Sigmoid colon (tissue), 7 donors: ENCODE data around the gene NAT16. TPM values are rescaled to one million over a fixed set of nuclear protein-coding genes. Genes with fewer than 3 reads are reported as not detected.
"Not testable (repeated sequence)": the region's sequence is repeated elsewhere in the genome, so short reads cannot be mapped to it uniquely, and the experiment has no call there.

Experiments
- DNase-seq: peaks from one replicate; pipeline ENCODE4 v3.0.0-alpha.2; 2019
- H3K27ac ChIP-seq, 4 donors: fragments of 200-600 bp; sonication (generic); one replicate each; pipeline ENCODE4 v1.5.1; 2016 to 2019; ENCODE audit warnings: mild to moderate bottlenecking in 1 of 4
- H3K27me3 ChIP-seq, 3 donors: fragments of 200-600 bp; sonication (generic); one replicate each; pipeline ENCODE4 v1.5.1; 2019; ENCODE audit warnings: mild to moderate bottlenecking in 1 of 3
- H3K36me3 ChIP-seq, 4 donors: fragments of 200-600 bp; sonication (generic); one replicate each; pipeline ENCODE4 v1.5.1; 2016 to 2019
- H3K4me1 ChIP-seq, 4 donors: fragments of 200-600 bp; sonication (generic); one replicate each; pipeline ENCODE4 v1.5.1; 2017 to 2019
- H3K4me3 ChIP-seq, 4 donors: fragments of 200-600 bp; sonication (generic); one replicate each; pipeline ENCODE4 v1.5.1; 2017 to 2019; ENCODE audit warnings: mild to moderate bottlenecking in 2 of 4, moderate library complexity in 1 of 4
- H3K9me3 ChIP-seq, 4 donors: fragments of 200-600 bp in 3 of 4; sonication (generic) in 3 of 4; one replicate each; pipeline versions ENCODE4 v1.5.1 to v1.6.1; 2013 to 2019
- CTCF ChIP-seq, 4 experiments: fragments of 450-650 bp in 3 of 4; fragments of 200-600 bp in 1 of 4; IDR thresholded peaks; one replicate each; pipeline ENCODE4 v1.5.1; 2016 to 2019; ENCODE audit warnings: antibody characterized with exemption in 4 of 4, mild to moderate bottlenecking in 3 of 4, moderate library complexity in 2 of 4
- EP300 ChIP-seq, 4 donors: sonication (generic); formaldehyde crosslinking; IDR thresholded peaks; one replicate each; pipeline ENCODE4 v1.6.1; 2017; ENCODE audit warnings: antibody characterized with exemption in 4 of 4
- POLR2A ChIP-seq, 2 donors: fragments of 450-650 bp; IDR thresholded peaks; one replicate each; pipeline ENCODE4 v1.6.1; 2016; ENCODE audit warnings: antibody characterized with exemption in 2 of 2, mild to moderate bottlenecking in 2 of 2, moderate library complexity in 2 of 2
- POLR2AphosphoS5 ChIP-seq, 4 donors: sonication (generic); formaldehyde crosslinking; IDR thresholded peaks; one replicate each; pipeline ENCODE4 v1.6.1; 2017; ENCODE audit warnings: antibody characterized with exemption in 4 of 4
- WGBS, 2 donors: extraction: QIAGEN DNeasy Blood & Tissue Kit; methylation state at CpG; one replicate each; pipeline ENCODE4 v1.1.7; 2013; 5-methylcytosine and 5-hydroxymethylcytosine counted together
- intact Hi-C: fragments of 100-400 bp; cut with DNase I; formaldehyde crosslinking; loops from one replicate; pipeline ENCODE4 v1.15.1; 2023
- polyA plus RNA-seq, 3 donors: library from polyadenylated mRNA; stranded (reverse); fragments of 200-250 nt; gene quantifications; one replicate each; pipeline ENCODE4 v1.2.3, GENCODE V29; 2013
- total RNA-seq, 4 donors: library from RNA; depleted of rRNA; stranded (reverse); fragments of >200 nt; gene quantifications; one replicate each; pipeline ENCODE4 v1.1.0, GENCODE V29; 2016
- donor health status: healthy with polysubstance abuse.
- donor health status: Bipolar disorder and iron deficiency.
- donor health status: healthy.

Gene NAT16
- total and polyA plus RNA-seq, 7 donors, result 0.23 TPM; not detected in 6

GRCh38 chr7:101202603-101202918 is 22.5 kb upstream of the NAT16 start:
- intact Hi-C loops, result no loop called here
- Histone ChIP-seq H3K9me3 (no peaks in the 10 kb centered on the region), H3K4me3 (no peak overlapping the region), H3K27me3 (peaks cover 19 to 64% (median 33%) of the 10 kb centered on the region in 3 donors), H3K4me1 (peaks cover 0 to 11% (median 10%) of the 10 kb centered on the region in 4 donors), H3K27ac (no peak overlapping the region), H3K36me3 (peaks cover 0 to 17% (median 2%) of the 10 kb centered on the region in 4 donors)
- WGBS, 2 donors, result 86 to 89% methylated on average over 5 of the region's 5 CpGs
- no peak for TF ChIP-seq POLR2A (IDR thresholded peaks at IDR 0.05)
- TF ChIP-seq CTCF (IDR thresholded peaks at IDR 0.05), result no peak
- TF ChIP-seq POLR2AphosphoS5 (IDR thresholded peaks at IDR 0.05), result no peak
- TF ChIP-seq EP300 (IDR thresholded peaks at IDR 0.05), result no peak
- no peak for DNase-seq

- DNase-seq, result no peak
- TF ChIP-seq POLR2A (IDR thresholded peaks at IDR 0.05) (peak in 1 of 2 donors; percentile 16), EP300 (IDR thresholded peaks at IDR 0.05) (no peak)
- Histone ChIP-seq H3K4me3 (peak overlapping the region in 2 of 4 donors; percentile 5 to 7), H3K4me1 (peaks cover 0 to 11% (median 10%) of the 10 kb centered on the region in 4 donors), H3K9me3 (no peaks in the 10 kb centered on the region), H3K27me3 (peaks cover 19 to 70% (median 33%) of the 10 kb centered on the region in 3 donors), H3K27ac (no peak overlapping the region), H3K36me3 (peaks cover 0 to 11% (median 0%) of the 10 kb centered on the region in 4 donors)
- 11% methylated on average over 75 of the region's 75 CpGs for WGBS, 2 donors
- intact Hi-C loops, result no loop called here
Observed at GRCh38 chr7:101201695-101202602, 21.9 kb upstream of the NAT16 start.

GRCh38 chr7:101200862-101201599 is 20.9 kb upstream of the NAT16 start, which contains the start of gene MOGAT3:
TSS of gene MOGAT3 (minus strand) at chr7:101201036. CDS start at chr7:101200854, 182 bp downstream.
- H3K4me3 ChIP-seq, result peak within 1 kb of the TSS in 2 of 4 donors; percentile 5 to 7
- DNase-seq, result no peak
- H3K4me1 ChIP-seq, result peaks cover 0 to 11% (median 10%) of the 10 kb centered on the region in 4 donors
- peaks cover 19 to 79% (median 33%) of the 10 kb centered on the region in 3 donors for H3K27me3 ChIP-seq
- intact Hi-C loops, result no loop called here
- TF ChIP-seq POLR2AphosphoS5 (IDR thresholded peaks at IDR 0.05), result no peak
- no peak for TF ChIP-seq EP300 (IDR thresholded peaks at IDR 0.05)
- TF ChIP-seq CTCF (IDR thresholded peaks at IDR 0.05), result no peak
- peak in 1 of 2 donors; percentile 47 for TF ChIP-seq POLR2A (IDR thresholded peaks at IDR 0.05)
- 6 to 23% methylated on average over 21 of the region's 21 CpGs for WGBS, 2 donors
- no peak within 1 kb of the TSS for H3K27ac ChIP-seq
- H3K36me3 ChIP-seq, result peaks cover 0 to 2% (median 0%) of the 10 kb centered on the region in 4 donors
- no peaks in the 10 kb centered on the region for H3K9me3 ChIP-seq

- Histone ChIP-seq H3K27me3 (peaks cover 19 to 85% (median 33%) of the 10 kb centered on the region in 3 donors), H3K4me3 (no peak overlapping the region), H3K27ac (no peak overlapping the region), H3K9me3 (no peaks in the 10 kb centered on the region), H3K4me1 (peaks cover 0 to 11% (median 10%) of the 10 kb centered on the region in 4 donors), H3K36me3 (no peaks in the 10 kb centered on the region)
- no peak for TF ChIP-seq EP300 (IDR thresholded peaks at IDR 0.05)
- TF ChIP-seq CTCF (IDR thresholded peaks at IDR 0.05), result no peak
- no peak for TF ChIP-seq POLR2A (IDR thresholded peaks at IDR 0.05)
- TF ChIP-seq POLR2AphosphoS5 (IDR thresholded peaks at IDR 0.05), result no peak
- DNase-seq, result no peak
- intact Hi-C loops, result no loop called here
- 67 to 77% methylated on average over 2 of the region's 2 CpGs for WGBS, 2 donors
Observed at GRCh38 chr7:101200504-101200861, 20.4 kb upstream of the NAT16 start.

- not testable (repeated sequence) for H3K4me3 ChIP-seq, DNase-seq, H3K27ac ChIP-seq, H3K36me3 ChIP-seq, H3K9me3 ChIP-seq
- peaks cover 0 to 11% (median 10%) of the 10 kb centered on the region in 4 donors for H3K4me1 ChIP-seq
- 95% methylated on average over 10 of the region's 10 CpGs for WGBS, 2 donors
- intact Hi-C loops, result loop anchor here (10.0 kb wide), 1 partner anchor 55 kb away; no protein-coding TSS in a partner anchor
- H3K27me3 ChIP-seq, result peaks cover 19 to 89% (median 33%) of the 10 kb centered on the region in 3 donors
Observed at GRCh38 chr7:101199522-101199921, 19.4 kb upstream of the NAT16 start.
